Ishikawa (cell line): ENCODE results near the gene SULT4A1.

Experiments
- CREB1 ChIP-seq: IDR thresholded peaks from 2 replicates; pipeline ENCODE4 v1.6.1; 2012; ENCODE audit warnings: low read depth
- EP300 ChIP-seq: IDR thresholded peaks from 2 replicates; pipeline ENCODE4 v1.6.1; 2012; ENCODE audit warnings: borderline replicate concordance
- RAD21 ChIP-seq: IDR thresholded peaks from 2 replicates; pipeline ENCODE4 v1.6.1; 2012; ENCODE audit warnings: low read depth
- YY1 ChIP-seq: IDR thresholded peaks from 2 replicates; pipeline ENCODE4 v1.6.1; 2012; ENCODE audit warnings: low read depth

DNA sequence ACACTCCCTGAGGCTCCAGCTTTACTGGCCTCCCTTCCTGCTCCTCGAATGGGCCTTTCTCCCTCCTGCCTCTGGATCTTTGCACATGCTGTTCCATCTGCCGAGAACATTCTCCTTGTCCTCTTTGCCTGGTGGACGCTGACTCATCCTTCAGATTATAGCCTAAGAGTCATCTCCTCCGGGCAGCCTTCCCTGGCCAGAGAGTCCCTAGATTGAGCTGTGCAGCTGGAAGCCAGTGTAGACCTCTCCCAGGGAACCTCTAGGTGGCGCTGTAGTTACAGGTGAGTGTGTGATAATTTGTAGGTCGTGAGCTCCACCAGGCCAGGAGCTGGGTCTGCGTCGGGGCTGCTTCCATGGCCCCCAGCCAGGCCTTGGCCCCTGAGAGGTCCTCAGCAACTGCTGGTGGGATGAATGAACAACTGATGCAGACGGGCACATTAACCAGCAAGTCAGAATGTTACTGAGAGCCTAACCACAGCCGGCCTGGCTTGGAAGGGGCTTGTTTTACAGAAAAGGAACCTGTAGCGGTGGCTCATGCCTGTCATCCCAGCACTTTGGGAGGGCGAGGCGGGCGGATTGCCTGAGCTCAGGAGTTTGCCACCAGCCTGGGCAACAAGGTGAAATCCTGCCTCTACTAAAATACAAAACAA is 20.8 kb upstream of the SULT4A1 start:
- TF ChIP-seq EP300 = no peak
- TF ChIP-seq RAD21 = peak; percentile 73
- TF ChIP-seq CREB1 = no peak
- TF ChIP-seq YY1 = no peak
